KMS-11 (cell line): Measurements from ENCODE around the gene RASSF5.

Experiments
- H2AFZ ChIP-seq: fragments of 200-600 bp; sonication (generic); 2 replicates; pipeline ENCODE4 v1.6.1; 2016; ENCODE audit warnings: antibody characterized with exemption, mixed run types, low read depth
- H3K27ac ChIP-seq: fragments of 200-600 bp; sonication (generic); 2 replicates; pipeline ENCODE4 v1.6.1; 2016; ENCODE audit warnings: mild to moderate bottlenecking, mixed run types
- H3K27me3 ChIP-seq: fragments of 200-600 bp; sonication (generic); 2 replicates; pipeline ENCODE4 v1.6.1; 2017; ENCODE audit warnings: mild to moderate bottlenecking, low read depth, mixed run types, moderate library complexity; ENCODE audit not compliant: insufficient read depth
- H3K36me3 ChIP-seq: fragments of 200-600 bp; sonication (generic); 2 replicates; pipeline ENCODE4 v1.6.1; 2017; ENCODE audit warnings: mild to moderate bottlenecking, mixed run types; ENCODE audit not compliant: insufficient read depth
- H3K4me1 ChIP-seq: fragments of 200-600 bp; sonication (generic); 2 replicates; pipeline ENCODE4 v1.6.1; 2016; ENCODE audit warnings: mild to moderate bottlenecking, low read depth, mixed run types; ENCODE audit not compliant: poor library complexity, severe bottlenecking
- H3K4me2 ChIP-seq: fragments of 200-600 bp; sonication (generic); 2 replicates; pipeline ENCODE4 v1.7.0; 2016; ENCODE audit warnings: mild to moderate bottlenecking, mixed run types
- H3K4me3 ChIP-seq: fragments of 200-600 bp; sonication (generic); IDR thresholded peaks from 2 replicates; pipeline ENCODE4 v1.6.1; 2017; ENCODE audit warnings: low read depth, low read length, mixed read lengths; ENCODE audit not compliant: insufficient read depth
- H3K79me2 ChIP-seq: fragments of 200-600 bp; sonication (generic); 2 replicates; pipeline ENCODE4 v1.6.1; 2016; ENCODE audit warnings: low read depth, mixed run types; ENCODE audit not compliant: insufficient read depth
- H3K9ac ChIP-seq: fragments of 200-600 bp; sonication (generic); 2 replicates; pipeline ENCODE4 v1.6.1; 2016; ENCODE audit warnings: mild to moderate bottlenecking, mixed run types
- H4K20me1 ChIP-seq: fragments of 200-600 bp; sonication (generic); 2 replicates; pipeline ENCODE4 v1.6.1; 2016; ENCODE audit warnings: mild to moderate bottlenecking, mixed run types; ENCODE audit not compliant: insufficient read depth
- CTCF ChIP-seq: fragments of 200-600 bp; sonication (generic); conservative IDR thresholded peaks from 2 replicates; pipeline ENCODE4 v1.6.1; 2017; ENCODE audit warnings: low read depth, mild to moderate bottlenecking, antibody characterized with exemption, low read length, moderate library complexity, mixed read lengths

RASSF5 gene

GRCh38 chr1:206498685-206499084 is 8.6 kb upstream of the RASSF5 start:
- Histone ChIP-seq H3K4me1 (no peaks in the 10 kb centered on the region), H3K9ac (no peak overlapping the region), H4K20me1 (no peaks in the 10 kb centered on the region), H3K4me3 (no peak overlapping the region), H3K27me3 (no peaks in the 10 kb centered on the region), H3K27ac (no peak overlapping the region), H3K4me2 (no peak overlapping the region), H3K79me2 (no peaks in the 10 kb centered on the region), H2AFZ (no peak overlapping the region), H3K36me3 (no peaks in the 10 kb centered on the region)
- no peak for TF ChIP-seq CTCF

- Histone ChIP-seq H3K36me3 (no peaks in the 10 kb centered on the region), H4K20me1 (no peaks in the 10 kb centered on the region), H3K4me2 (no peak overlapping the region), H3K4me3 (no peak overlapping the region), H2AFZ (no peak overlapping the region), H3K4me1 (no peaks in the 10 kb centered on the region), H3K27ac (no peak overlapping the region), H3K79me2 (no peaks in the 10 kb centered on the region), H3K27me3 (peaks cover 5% of the 10 kb centered on the region; the same call in 1 of the 2 replicates), H3K9ac (no peak overlapping the region)
- no peak for TF ChIP-seq CTCF
Observed at GRCh38 chr1:206500046-206500445, 7.3 kb upstream of the RASSF5 start.

- Histone ChIP-seq H3K4me1 (peaks cover 8% of the 10 kb centered on the region), H4K20me1 (no peaks in the 10 kb centered on the region), H2AFZ (no peak overlapping the region), H3K79me2 (no peaks in the 10 kb centered on the region), H3K27ac (no peak overlapping the region), H3K9ac (no peak overlapping the region), H3K4me3 (no peak overlapping the region), H3K27me3 (peaks cover 19% of the 10 kb centered on the region), H3K36me3 (no peaks in the 10 kb centered on the region), H3K4me2 (no peak overlapping the region)
- TF ChIP-seq CTCF = no peak
Observed at GRCh38 chr1:206501881-206502280, 5.5 kb upstream of the RASSF5 start.

GRCh38 chr1:206502403-206502802 is 4.9 kb upstream of the RASSF5 start:
- H3K36me3 ChIP-seq = no peaks in the 10 kb centered on the region
- no peak overlapping the region for H2AFZ ChIP-seq
- no peak overlapping the region for H3K4me3 ChIP-seq
- H3K4me2 ChIP-seq = no peak overlapping the region
- no peak overlapping the region for H3K27ac ChIP-seq
- H4K20me1 ChIP-seq = no peaks in the 10 kb centered on the region
- no peaks in the 10 kb centered on the region for H3K79me2 ChIP-seq
- H3K27me3 ChIP-seq = peaks cover 20% of the 10 kb centered on the region
- H3K9ac ChIP-seq = no peak overlapping the region
- H3K4me1 ChIP-seq = peaks cover 8% of the 10 kb centered on the region
- TF ChIP-seq CTCF = no peak
